Nephron progenitor cell (in vitro differentiated cells): ENCODE data around the gene HOXA9.

Experiments
- DNase-seq: peaks from one replicate; pipeline ENCODE4 v3.0.0; 2021
- H3K27ac Mint-ChIP-seq: 2 replicates; pipeline ENCODE4 v1.8.0; 2021; ENCODE audit warnings: mild to moderate bottlenecking, moderate library complexity, mixed read lengths
- H3K27me3 Mint-ChIP-seq: 2 replicates; pipeline ENCODE4 v1.8.0; 2021; ENCODE audit warnings: mild to moderate bottlenecking, low read depth, mixed read lengths; ENCODE audit not compliant: poor library complexity
- H3K36me3 Mint-ChIP-seq: 2 replicates; pipeline ENCODE4 v1.8.0; 2021; ENCODE audit warnings: low read depth, mixed read lengths
- H3K4me1 Mint-ChIP-seq: 2 replicates; pipeline ENCODE4 v1.8.0; 2021; ENCODE audit warnings: mixed read lengths
- H3K4me3 Mint-ChIP-seq: 2 replicates; pipeline ENCODE4 v1.8.0; 2021; ENCODE audit warnings: mild to moderate bottlenecking, moderate library complexity, mixed read lengths
- H3K9me3 Mint-ChIP-seq: 2 replicates; pipeline ENCODE4 v1.8.0; 2021; ENCODE audit warnings: mild to moderate bottlenecking, moderate library complexity, mixed read lengths
- CTCF ChIP-seq: fragments of 200-600 bp; sonication (generic); IDR thresholded peaks from 2 replicates; pipeline ENCODE4 v1.5.0; 2021; ENCODE audit warnings: antibody characterized with exemption

Gene HOXA9

GRCh38 chr7:27189295-27189996 lies 24.1 kb upstream of the HOXA9 start:
- H3K36me3 Mint-ChIP-seq, result no peaks in the 10 kb centered on the region
- DNase-seq, result peak; percentile 42
- TF ChIP-seq CTCF, result no peak

GRCh38 chr7:27188386-27189294 lies 23.3 kb upstream of the HOXA9 start:
- no peaks in the 10 kb centered on the region for H3K36me3 Mint-ChIP-seq
- H3K27ac Mint-ChIP-seq, result peak overlapping the region; percentile 80
- peak overlapping the region; percentile 82 for H3K4me3 Mint-ChIP-seq
- no peak for TF ChIP-seq CTCF
- no peaks in the 10 kb centered on the region for H3K9me3 Mint-ChIP-seq
- H3K27me3 Mint-ChIP-seq, result peaks cover 98% of the 10 kb centered on the region
- peak; percentile 41 for DNase-seq
- peaks cover 68% of the 10 kb centered on the region for H3K4me1 Mint-ChIP-seq

More at GRCh38 chr7:27189295-27189996, 24.1 kb upstream of the HOXA9 start:
- Mint-ChIP-seq H3K4me3 (peak overlapping the region; percentile 82), H3K27ac (no peak overlapping the region), H3K9me3 (no peaks in the 10 kb centered on the region), H3K27me3 (peaks cover 100% of the 10 kb centered on the region), H3K4me1 (peaks cover 71% of the 10 kb centered on the region)

GRCh38 chr7:27187475-27188385 lies 22.4 kb upstream of the HOXA9 start:
- H3K4me3 Mint-ChIP-seq, result peak overlapping the region; percentile 82
- no peak for TF ChIP-seq CTCF
- peaks cover 93% of the 10 kb centered on the region for H3K27me3 Mint-ChIP-seq

GRCh38 chr7:27186668-27187474 lies 21.5 kb upstream of the HOXA9 start:
- H3K27me3 Mint-ChIP-seq, result peaks cover 88% of the 10 kb centered on the region
- no peak for DNase-seq
- peaks cover 68% of the 10 kb centered on the region for H3K4me1 Mint-ChIP-seq
- no peak for TF ChIP-seq CTCF
- peak overlapping the region; percentile 82 for H3K4me3 Mint-ChIP-seq
- H3K9me3 Mint-ChIP-seq, result no peaks in the 10 kb centered on the region
- H3K36me3 Mint-ChIP-seq, result peaks cover 4% of the 10 kb centered on the region
- H3K27ac Mint-ChIP-seq, result no peak overlapping the region

More at GRCh38 chr7:27187475-27188385, 22.4 kb upstream of the HOXA9 start:
- Mint-ChIP-seq H3K27ac (no peak overlapping the region), H3K4me1 (peaks cover 68% of the 10 kb centered on the region), H3K9me3 (no peaks in the 10 kb centered on the region), H3K36me3 (peaks cover 2% of the 10 kb centered on the region)
- DNase-seq, result peak; percentile 46
